PC-3 (cell line): ENCODE measurements around the gene LDLR. TPM values are rescaled to one million over a fixed set of nuclear protein-coding genes. Genes with fewer than 3 reads are reported as not detected.

Experiments
- ATAC-seq: fragments of 200-7000 bp; cut with Tn5 transposase; 2 replicates; pipeline ENCODE4 v1.9.1; 2020; ENCODE audit warnings: mild to moderate bottlenecking, moderate library complexity
- BruUV-seq: library from RNA; stranded (reverse); fragments of 400-500 nt; replicated peaks from 2 replicates; lab custom pipeline; 2021; lab: Mats Ljungman, UMichigan
- CTCF ChIA-PET: fragments of 300-600 bp; sonication (Branson Sonifier 250); formaldehyde crosslinking; loops from one replicate; lab custom pipeline; 2022; ENCODE audit warnings: antibody characterized with exemption; lab: Charles Lee
- POLR2A ChIA-PET: fragments of 300-600 bp; sonication (Branson Sonifier 250); formaldehyde crosslinking; loops from one replicate; lab custom pipeline; 2022; ENCODE audit warnings: antibody characterized with exemption; ENCODE audit not compliant: unreplicated experiment; lab: Charles Lee
- DNase-seq: peaks from one replicate; pipeline ENCODE4 v3.0.0-alpha.2; 2015
- H2AFZ ChIP-seq: fragments of 300-600 bp; sonication (generic); 2 replicates; pipeline ENCODE4 v1.6.0; 2016; ENCODE audit warnings: antibody characterized with exemption, low read length
- H3F3A ChIP-seq: fragments of 300-600 bp; sonication (generic); one replicate; pipeline ENCODE4 v1.6.0; 2017; ENCODE audit warnings: antibody characterized with exemption, low read length, control low read depth, mild to moderate bottlenecking; ENCODE audit not compliant: unreplicated experiment
- H3K27ac ChIP-seq: fragments of 300-600 bp; sonication (generic); 2 replicates; pipeline ENCODE4 v1.5.1; 2016; ENCODE audit warnings: mild to moderate bottlenecking, low read length
- H3K27me3 ChIP-seq: fragments of 300-600 bp; sonication (generic); 2 replicates; pipeline ENCODE4 v1.6.1; 2016; ENCODE audit warnings: low read length, mixed read lengths
- H3K36me3 ChIP-seq: fragments of 300-600 bp; sonication (generic); 2 replicates; pipeline ENCODE4 v1.6.1; 2016; ENCODE audit warnings: low read depth, mixed run types, low read length, mixed read lengths
- H3K4me1 ChIP-seq: fragments of 300-600 bp; sonication (generic); 2 replicates; pipeline ENCODE4 v1.5.1; 2016; ENCODE audit warnings: low read length; ENCODE audit not compliant: insufficient read depth
- H3K4me2 ChIP-seq: fragments of 300-600 bp; sonication (generic); 2 replicates; pipeline ENCODE4 v1.6.0; 2016; ENCODE audit warnings: low read length
- H3K4me3 ChIP-seq: fragments of 300-600 bp; sonication (generic); 2 replicates; pipeline ENCODE4 v1.5.1; 2016; ENCODE audit warnings: mild to moderate bottlenecking, low read length, mixed read lengths
- H3K79me2 ChIP-seq: fragments of 300-600 bp; sonication (generic); 2 replicates; pipeline ENCODE4 v1.6.1; 2017; ENCODE audit warnings: low read length, mixed read lengths
- H3K9ac ChIP-seq: fragments of 300-600 bp; sonication (generic); 2 replicates; pipeline ENCODE4 v1.6.0; 2016; ENCODE audit warnings: mild to moderate bottlenecking, low read length
- H3K9me2 ChIP-seq: fragments of 300-600 bp; sonication (generic); replicated peaks from 2 replicates; pipeline ENCODE4 v1.6.1; 2016; ENCODE audit warnings: mixed run types, low read length, mixed read lengths
- H3K9me3 ChIP-seq: fragments of 300-600 bp; sonication (generic); 2 replicates; pipeline ENCODE4 v1.6.1; 2016; ENCODE audit warnings: low read length, mixed read lengths
- H4K20me1 ChIP-seq: fragments of 300-600 bp; sonication (generic); 2 replicates; pipeline ENCODE4 v1.6.1; 2016; ENCODE audit warnings: low read length, mixed read lengths
- EZH2 ChIP-seq: fragments of 300-600 bp; sonication (generic); IDR thresholded peaks from one replicate; pipeline ENCODE4 v1.6.1; 2017; ENCODE audit warnings: antibody characterized with exemption, mild to moderate bottlenecking, low read length; ENCODE audit not compliant: unreplicated experiment
- EZH2phosphoT487 ChIP-seq: fragments of 300-600 bp; sonication (generic); IDR thresholded peaks from 2 replicates; pipeline ENCODE4 v1.6.1; 2018; ENCODE audit warnings: mild to moderate bottlenecking, antibody characterized with exemption, low read length, borderline replicate concordance
- intact Hi-C: fragments of 100-400 bp; cut with micrococcal nuclease; formaldehyde crosslinking; loops from 2 replicates; pipeline ENCODE4 v1.9.0; 2023
- total RNA-seq: library from RNA; depleted of rRNA; stranded (reverse); fragments of >200 nt; gene quantifications from 2 replicates; pipeline ENCODE4 v1.2.3, GENCODE V29; 2014
- TF ChIP-seq, protein P1 (sequence below): fragments of 300-600 bp; sonication (generic); conservative IDR thresholded peaks from 2 replicates; pipeline ENCODE4 v1.5.1; 2017; ENCODE audit warnings: antibody characterized with exemption, low read depth, mild to moderate bottlenecking, low read length

LDLR gene
- total RNA-seq, 1 experiment from 2014 or later, result 302 TPM

DNA sequence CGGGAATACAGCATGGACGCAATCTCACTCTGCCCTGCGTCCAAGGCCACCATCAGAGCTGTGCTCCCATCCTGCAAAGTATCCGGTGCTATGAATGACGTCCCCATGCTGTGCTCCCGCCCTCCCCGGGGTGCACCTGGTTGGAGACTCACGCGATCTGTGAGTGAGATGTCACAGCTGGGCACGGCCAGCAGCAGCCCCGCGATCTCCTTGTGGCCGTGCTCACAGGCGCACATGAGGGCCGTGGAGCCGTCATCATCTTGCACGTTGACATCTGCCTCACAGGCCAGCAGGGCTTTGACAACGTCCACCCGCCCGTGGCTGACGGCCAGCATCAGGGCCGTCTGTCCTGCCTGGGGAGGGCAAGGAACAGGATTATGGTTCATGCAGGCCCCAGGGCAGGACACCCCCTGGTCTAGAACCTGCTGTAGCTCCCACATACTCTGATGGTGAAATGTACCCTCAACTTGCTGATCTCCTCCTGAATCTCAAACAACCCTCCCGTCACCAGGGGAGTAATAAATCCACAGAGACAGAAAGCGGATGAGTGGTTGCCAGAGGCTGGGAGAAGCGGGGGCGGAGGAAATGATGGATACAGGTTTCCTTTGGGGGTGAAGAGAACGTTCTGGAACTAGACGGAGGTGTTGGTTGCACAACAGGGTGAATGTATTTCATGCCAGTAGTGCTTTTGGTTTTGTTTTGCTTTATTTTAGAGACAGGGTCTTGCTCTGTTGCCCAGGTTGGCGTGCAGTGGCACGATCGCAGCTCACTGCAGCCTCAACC lies 80.8 kb downstream of the LDLR start:
- ATAC-seq, result no peak
- no peaks in the 10 kb centered on the region for H3K9me3 ChIP-seq
- no peak overlapping the region for H3K4me2 ChIP-seq
- H3K9ac ChIP-seq, result no peak overlapping the region
- DNase-seq, result no peak
- no peaks in the 10 kb centered on the region for H3K27me3 ChIP-seq
- no TSS peak for BruUV-seq
- TF ChIP-seq EZH2, result no peak
- no peak for TF ChIP-seq EZH2phosphoT487
- TF ChIP-seq, protein P1, sequence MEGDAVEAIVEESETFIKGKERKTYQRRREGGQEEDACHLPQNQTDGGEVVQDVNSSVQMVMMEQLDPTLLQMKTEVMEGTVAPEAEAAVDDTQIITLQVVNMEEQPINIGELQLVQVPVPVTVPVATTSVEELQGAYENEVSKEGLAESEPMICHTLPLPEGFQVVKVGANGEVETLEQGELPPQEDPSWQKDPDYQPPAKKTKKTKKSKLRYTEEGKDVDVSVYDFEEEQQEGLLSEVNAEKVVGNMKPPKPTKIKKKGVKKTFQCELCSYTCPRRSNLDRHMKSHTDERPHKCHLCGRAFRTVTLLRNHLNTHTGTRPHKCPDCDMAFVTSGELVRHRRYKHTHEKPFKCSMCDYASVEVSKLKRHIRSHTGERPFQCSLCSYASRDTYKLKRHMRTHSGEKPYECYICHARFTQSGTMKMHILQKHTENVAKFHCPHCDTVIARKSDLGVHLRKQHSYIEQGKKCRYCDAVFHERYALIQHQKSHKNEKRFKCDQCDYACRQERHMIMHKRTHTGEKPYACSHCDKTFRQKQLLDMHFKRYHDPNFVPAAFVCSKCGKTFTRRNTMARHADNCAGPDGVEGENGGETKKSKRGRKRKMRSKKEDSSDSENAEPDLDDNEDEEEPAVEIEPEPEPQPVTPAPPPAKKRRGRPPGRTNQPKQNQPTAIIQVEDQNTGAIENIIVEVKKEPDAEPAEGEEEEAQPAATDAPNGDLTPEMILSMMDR, result no peak
- H3K4me1 ChIP-seq, result peaks cover 18% of the 10 kb centered on the region
- H3F3A ChIP-seq, result peaks cover 7% of the 10 kb centered on the region
- ChIA-PET POLR2A (no interaction called here), CTCF (no interaction called here)
- H4K20me1 ChIP-seq, result no peaks in the 10 kb centered on the region
- H3K79me2 ChIP-seq, result no peaks in the 10 kb centered on the region
- peaks cover 34% of the 10 kb centered on the region for H3K36me3 ChIP-seq
- no peaks in the 10 kb centered on the region for H3K9me2 ChIP-seq
- H3K4me3 ChIP-seq, result no peak overlapping the region
- intact Hi-C loops, result loop anchor here (2.0 kb wide), 1 partner anchor 27 kb away; the partner anchor contains the start of gene KANK2
- H2AFZ ChIP-seq, result no peak overlapping the region
- H3K27ac ChIP-seq, result no peak overlapping the region

DNA sequence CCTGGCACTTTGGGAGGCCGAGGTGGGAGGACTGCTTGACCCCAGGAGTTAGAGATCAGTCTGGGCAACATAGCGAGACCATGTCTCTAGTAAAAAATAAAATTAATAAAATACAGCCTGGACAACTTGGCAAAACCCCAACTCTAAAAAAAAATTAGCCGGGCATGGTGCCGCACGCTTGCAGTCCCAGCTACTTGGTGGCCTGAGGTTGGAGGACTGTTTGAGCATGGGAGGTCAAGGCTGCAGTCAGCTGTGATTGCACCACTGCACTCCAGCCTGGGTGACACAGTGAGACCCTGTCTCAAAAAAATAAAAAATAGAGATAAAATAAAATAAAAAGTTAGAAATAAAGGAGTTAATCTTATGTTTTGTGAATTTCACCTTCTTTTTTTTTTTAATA lies 81.9 kb downstream of the LDLR start:
- Histone ChIP-seq H3K4me2 (no peak overlapping the region), H3K9me3 (no peaks in the 10 kb centered on the region), H3K4me1 (peaks cover 18% of the 10 kb centered on the region), H3K9me2 (no peaks in the 10 kb centered on the region), H3K27me3 (no peaks in the 10 kb centered on the region), H3K27ac (no peak overlapping the region), H3K36me3 (peaks cover 37% of the 10 kb centered on the region), H3K9ac (no peak overlapping the region), H3F3A (peaks cover 7% of the 10 kb centered on the region), H3K79me2 (no peaks in the 10 kb centered on the region), H2AFZ (no peak overlapping the region), H4K20me1 (no peaks in the 10 kb centered on the region), H3K4me3 (no peak overlapping the region)
- ChIA-PET POLR2A (no interaction called here), CTCF (no interaction called here)
- DNase-seq, result no peak
- no peak for TF ChIP-seq EZH2phosphoT487
- TF ChIP-seq EZH2, result no peak
- TF ChIP-seq, protein P1, result no peak
- no TSS peak for BruUV-seq
- intact Hi-C loops, result no loop called here
- no peak for ATAC-seq

DNA sequence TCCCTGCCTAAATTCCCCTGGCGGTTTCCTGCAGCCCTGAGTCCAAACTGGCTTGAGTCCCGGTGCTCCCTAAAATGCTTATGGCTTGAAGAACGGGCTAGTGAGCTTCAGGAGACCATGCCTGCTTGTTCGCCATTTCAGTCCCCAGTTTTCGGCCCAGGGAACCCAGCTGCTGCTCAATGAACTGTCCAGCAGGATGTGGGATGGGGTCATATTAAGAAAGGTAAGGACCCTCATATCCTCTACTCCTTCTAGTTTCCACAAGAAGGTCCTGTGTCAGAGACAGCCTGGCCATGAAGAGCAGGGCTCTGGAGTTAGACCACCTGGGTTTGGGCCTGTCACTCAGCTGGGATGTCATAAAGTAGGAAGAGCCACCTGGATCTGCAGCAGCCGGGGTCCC lies 83.3 kb downstream of the LDLR start:
- TF ChIP-seq, protein P1, result no peak
- TF ChIP-seq EZH2phosphoT487 (no peak), EZH2 (no peak)
- H3K9ac ChIP-seq, result no peak overlapping the region
- H3K36me3 ChIP-seq, result peaks cover 32% of the 10 kb centered on the region
- ChIA-PET CTCF (no interaction called here), POLR2A (no interaction called here)
- H3F3A ChIP-seq, result peaks cover 7% of the 10 kb centered on the region
- DNase-seq (no peak), ATAC-seq (no peak)
- H3K9me3 ChIP-seq, result no peaks in the 10 kb centered on the region
- H3K4me1 ChIP-seq, result peaks cover 18% of the 10 kb centered on the region
- H3K27ac ChIP-seq, result no peak overlapping the region
- H3K4me3 ChIP-seq, result no peak overlapping the region
- no peaks in the 10 kb centered on the region for H3K79me2 ChIP-seq
- intact Hi-C loops, result no loop called here
- H4K20me1 ChIP-seq, result no peaks in the 10 kb centered on the region
- no peak overlapping the region for H3K4me2 ChIP-seq
- H3K9me2 ChIP-seq, result no peaks in the 10 kb centered on the region
- BruUV-seq, result no TSS peak
- H3K27me3 ChIP-seq, result no peaks in the 10 kb centered on the region
- H2AFZ ChIP-seq, result no peak overlapping the region
